Type B pancreatic cell (in vitro differentiated cells): Measurements from ENCODE around the gene EID2B. TPM values are rescaled to one million over a fixed set of nuclear protein-coding genes. Genes with fewer than 3 reads are reported as not detected.

Source experiments
- DNase-seq: peaks from one replicate; pipeline ENCODE4 v3.0.0; 2021; ENCODE audit warnings: mixed read lengths; ENCODE audit not compliant: unreplicated experiment; ENCODE audit errors: extremely low spot score
- H3K27ac Mint-ChIP-seq: 2 replicates; pipeline ENCODE4 v1.8.0; 2021; ENCODE audit warnings: mild to moderate bottlenecking, mixed read lengths
- H3K27me3 Mint-ChIP-seq: 2 replicates; pipeline ENCODE4 v1.8.0; 2021; ENCODE audit warnings: mixed read lengths
- H3K36me3 Mint-ChIP-seq: 2 replicates; pipeline ENCODE4 v1.8.0; 2021; ENCODE audit warnings: mixed read lengths
- H3K4me1 Mint-ChIP-seq: one replicate; pipeline ENCODE4 v1.8.0; 2021; ENCODE audit warnings: mixed read lengths; ENCODE audit not compliant: unreplicated experiment
- H3K4me3 Mint-ChIP-seq: 2 replicates; pipeline ENCODE4 v1.8.0; 2021; ENCODE audit warnings: mild to moderate bottlenecking, mixed read lengths
- H3K9me3 Mint-ChIP-seq: 2 replicates; pipeline ENCODE4 v1.8.0; 2021; ENCODE audit warnings: mixed read lengths
- long read RNA-seq: library from polyadenylated mRNA; unstranded; transcript quantifications from one replicate; pipeline ENCODE4 v2.0.0, GENCODE V29; 2020
- total RNA-seq: library from RNA; stranded (reverse); gene quantifications from 2 replicates; pipeline ENCODE4 v1.2.1, GENCODE V29; 2021; ENCODE audit warnings: low replicate concordance
- TF ChIP-seq, protein P1 (sequence below): fragments of 200-600 bp; sonication (generic); conservative IDR thresholded peaks from 2 replicates; pipeline ENCODE4 v1.5.0; 2021; ENCODE audit warnings: antibody characterized with exemption, mild to moderate bottlenecking

Gene EID2B, protein sequence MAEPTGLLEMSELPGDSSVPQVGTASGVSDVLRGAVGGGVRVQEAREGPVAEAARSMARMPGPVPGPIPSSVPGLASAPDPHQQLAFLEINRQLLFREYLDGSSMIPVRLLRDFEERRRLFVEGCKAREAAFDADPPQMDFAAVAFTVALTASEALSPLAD
- total RNA-seq, result 1.1 and 4.8 TPM in 2 replicates
- long read RNA-seq, result 0 reads

DNA sequence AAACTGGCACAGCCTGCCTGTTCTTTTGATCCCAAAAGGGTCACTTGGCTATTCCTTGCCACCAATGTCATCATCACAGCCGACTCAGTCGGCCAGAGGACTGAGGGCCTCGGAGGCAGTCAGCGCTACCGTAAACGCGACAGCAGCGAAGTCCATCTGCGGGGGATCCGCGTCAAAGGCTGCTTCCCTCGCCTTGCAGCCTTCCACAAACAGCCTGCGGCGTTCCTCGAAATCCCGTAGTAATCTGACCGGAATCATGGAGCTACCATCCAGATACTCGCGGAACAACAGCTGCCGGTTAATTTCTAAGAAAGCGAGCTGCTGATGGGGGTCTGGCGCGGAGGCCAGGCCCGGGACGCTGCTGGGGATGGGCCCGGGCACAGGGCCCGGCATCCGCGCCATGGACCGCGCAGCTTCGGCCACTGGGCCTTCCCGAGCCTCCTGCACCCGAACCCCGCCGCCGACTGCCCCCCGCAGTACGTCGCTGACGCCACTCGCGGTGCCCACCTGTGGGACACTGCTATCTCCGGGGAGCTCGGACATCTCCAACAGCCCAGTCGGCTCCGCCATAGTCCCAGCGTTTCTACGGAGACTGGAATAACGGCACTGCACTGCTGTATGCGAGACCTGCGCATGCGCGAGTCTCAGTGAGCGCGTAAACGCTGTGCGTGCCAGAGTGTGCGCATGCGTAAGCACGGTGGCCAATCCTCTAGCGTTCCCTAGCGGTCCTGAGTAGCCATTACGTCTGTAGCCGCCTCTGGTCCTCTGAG, at the start of gene EID2B:
TSS of gene EID2B (minus strand) at position 620 of the 770 bp plus-strand sequence. CDS start at position 570, 50 bp downstream.
- Mint-ChIP-seq H3K4me1 (peaks cover 7% of the 10 kb centered on the region), H3K27ac (peak within 1 kb of the TSS; percentile 73), H3K4me3 (peak within 1 kb of the TSS; percentile 96), H3K36me3 (peaks cover 4% of the 10 kb centered on the region), H3K9me3 (no peaks in the 10 kb centered on the region), H3K27me3 (no peaks in the 10 kb centered on the region)
- peak; percentile 98 for DNase-seq
- TF ChIP-seq, protein P1, sequence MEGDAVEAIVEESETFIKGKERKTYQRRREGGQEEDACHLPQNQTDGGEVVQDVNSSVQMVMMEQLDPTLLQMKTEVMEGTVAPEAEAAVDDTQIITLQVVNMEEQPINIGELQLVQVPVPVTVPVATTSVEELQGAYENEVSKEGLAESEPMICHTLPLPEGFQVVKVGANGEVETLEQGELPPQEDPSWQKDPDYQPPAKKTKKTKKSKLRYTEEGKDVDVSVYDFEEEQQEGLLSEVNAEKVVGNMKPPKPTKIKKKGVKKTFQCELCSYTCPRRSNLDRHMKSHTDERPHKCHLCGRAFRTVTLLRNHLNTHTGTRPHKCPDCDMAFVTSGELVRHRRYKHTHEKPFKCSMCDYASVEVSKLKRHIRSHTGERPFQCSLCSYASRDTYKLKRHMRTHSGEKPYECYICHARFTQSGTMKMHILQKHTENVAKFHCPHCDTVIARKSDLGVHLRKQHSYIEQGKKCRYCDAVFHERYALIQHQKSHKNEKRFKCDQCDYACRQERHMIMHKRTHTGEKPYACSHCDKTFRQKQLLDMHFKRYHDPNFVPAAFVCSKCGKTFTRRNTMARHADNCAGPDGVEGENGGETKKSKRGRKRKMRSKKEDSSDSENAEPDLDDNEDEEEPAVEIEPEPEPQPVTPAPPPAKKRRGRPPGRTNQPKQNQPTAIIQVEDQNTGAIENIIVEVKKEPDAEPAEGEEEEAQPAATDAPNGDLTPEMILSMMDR, result peak; percentile 90

DNA sequence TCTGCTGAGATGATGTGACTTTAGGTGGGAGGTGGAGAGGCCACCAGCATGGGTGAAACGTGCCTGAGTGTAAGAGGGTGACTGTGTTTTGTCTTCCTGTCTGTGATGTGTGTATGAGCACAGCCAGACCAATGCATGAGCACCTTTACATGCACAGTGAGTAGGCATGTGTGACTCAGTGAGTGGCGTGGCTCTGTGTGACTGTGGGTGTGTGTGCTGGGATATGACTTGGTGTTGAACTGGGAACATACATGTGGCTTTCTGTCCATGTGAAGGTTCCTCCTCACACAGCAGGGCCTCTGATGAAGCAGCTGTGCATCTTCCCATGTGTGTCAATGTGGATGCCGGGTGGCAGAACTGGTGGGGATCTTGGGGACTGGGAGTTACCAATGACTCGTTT, 49.8 kb upstream of the EID2B start:
- no peak for DNase-seq
- H3K4me3 Mint-ChIP-seq, result no peak overlapping the region
- H3K4me1 Mint-ChIP-seq, result no peaks in the 10 kb centered on the region
- no peak overlapping the region for H3K27ac Mint-ChIP-seq
- H3K9me3 Mint-ChIP-seq, result no peaks in the 10 kb centered on the region
- TF ChIP-seq, protein P1, result no peak
- H3K36me3 Mint-ChIP-seq, result no peaks in the 10 kb centered on the region
- H3K27me3 Mint-ChIP-seq, result peaks cover 34% of the 10 kb centered on the region

DNA sequence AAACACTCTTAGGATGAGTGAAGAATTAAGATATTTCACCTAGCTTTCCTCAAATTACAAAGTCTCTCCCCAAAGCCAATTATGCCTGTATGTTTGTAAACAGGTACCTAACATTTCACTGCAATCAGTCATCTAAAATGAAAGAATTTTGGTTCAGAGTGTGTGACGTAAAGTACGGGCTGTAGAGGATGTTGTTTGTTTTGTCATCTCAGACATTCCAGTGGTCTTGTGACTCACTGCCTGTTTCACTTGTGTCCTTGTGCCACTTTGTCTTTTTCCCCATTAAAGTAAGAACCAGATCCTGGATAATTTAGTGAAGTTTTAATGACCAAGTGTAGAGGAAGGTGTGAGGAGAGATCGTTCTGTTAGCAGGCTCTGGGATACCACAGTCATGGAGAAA, 36.0 kb upstream of the EID2B start:
- H3K36me3 Mint-ChIP-seq, result no peaks in the 10 kb centered on the region
- no peak overlapping the region for H3K27ac Mint-ChIP-seq
- DNase-seq, result no peak
- H3K27me3 Mint-ChIP-seq, result peaks cover 37% of the 10 kb centered on the region
- H3K4me1 Mint-ChIP-seq, result no peaks in the 10 kb centered on the region
- peaks cover 6% of the 10 kb centered on the region for H3K9me3 Mint-ChIP-seq
- TF ChIP-seq, protein P1, result no peak
- no peak overlapping the region for H3K4me3 Mint-ChIP-seq

DNA sequence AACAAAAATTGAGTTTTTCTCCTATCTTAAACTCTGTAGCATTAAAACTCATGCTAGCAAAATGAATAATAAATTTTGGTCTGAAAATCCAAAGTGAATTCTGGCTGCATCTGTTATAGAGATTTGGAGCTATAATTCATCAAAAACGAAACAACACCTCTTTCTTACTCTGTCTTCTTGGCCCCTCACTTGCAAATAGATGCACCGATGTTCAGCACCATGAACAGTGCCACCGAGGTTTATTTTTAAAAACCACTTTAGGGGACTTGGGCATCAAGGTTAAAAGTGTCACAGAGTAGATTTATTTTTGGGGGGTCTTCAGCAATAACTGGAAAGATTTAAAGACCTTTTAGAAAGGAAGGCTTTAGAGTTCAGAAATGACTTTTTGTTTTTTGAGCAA, 33.4 kb upstream of the EID2B start:
- no peak overlapping the region for H3K27ac Mint-ChIP-seq

DNA sequence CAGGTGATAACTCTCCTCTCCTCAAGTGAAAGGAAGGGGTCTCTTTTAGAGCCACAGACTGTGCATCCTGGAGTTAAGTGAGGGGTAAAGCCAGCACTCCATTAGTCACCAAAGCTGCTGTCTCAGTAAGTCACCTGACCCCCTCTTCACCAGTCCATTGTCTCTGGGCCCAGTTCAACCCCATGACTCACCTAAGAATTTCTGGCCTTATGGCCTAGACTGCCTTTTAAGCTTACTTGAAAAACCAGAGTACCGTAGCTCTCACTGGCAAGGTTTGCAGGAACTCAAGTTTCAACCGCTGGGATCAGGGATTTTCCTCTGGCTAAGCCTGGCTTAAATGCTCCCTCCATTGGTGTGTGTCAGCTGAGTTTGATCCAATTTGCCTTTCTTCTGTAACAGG, 30.8 kb upstream of the EID2B start:
- Mint-ChIP-seq H3K9me3 (no peaks in the 10 kb centered on the region), H3K36me3 (no peaks in the 10 kb centered on the region), H3K27ac (no peak overlapping the region), H3K4me1 (no peaks in the 10 kb centered on the region), H3K4me3 (no peak overlapping the region), H3K27me3 (peaks cover 30% of the 10 kb centered on the region)
- DNase-seq, result no peak
- TF ChIP-seq, protein P1, result no peak

More for the DNA sequence above, 33.4 kb upstream of the EID2B start:
- H3K36me3 Mint-ChIP-seq, result no peaks in the 10 kb centered on the region
- TF ChIP-seq, protein P1, result no peak
- H3K9me3 Mint-ChIP-seq, result no peaks in the 10 kb centered on the region
- H3K4me1 Mint-ChIP-seq, result no peaks in the 10 kb centered on the region
- H3K27me3 Mint-ChIP-seq, result peaks cover 34% of the 10 kb centered on the region
- no peak for DNase-seq
- H3K4me3 Mint-ChIP-seq, result no peak overlapping the region
